ENCODE measurements around the gene HSH2D.

The HSH2D gene

DNA sequence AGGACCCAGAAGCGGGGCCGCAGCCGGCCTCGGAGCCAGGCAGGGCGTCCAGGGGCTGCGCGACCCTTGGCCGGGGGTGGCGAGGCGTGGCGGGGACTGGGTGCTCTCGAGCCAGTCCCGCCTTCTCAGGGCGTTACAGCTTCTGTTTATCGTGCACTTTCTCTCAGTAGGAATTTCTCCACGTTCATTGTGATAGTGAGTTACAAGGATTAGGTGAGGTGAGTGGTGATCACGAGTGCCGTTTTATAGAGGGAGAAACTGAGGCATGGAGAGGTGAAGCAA, 54.8 kb downstream of the HSH2D start:
- no peak for DNase-seq

DNA sequence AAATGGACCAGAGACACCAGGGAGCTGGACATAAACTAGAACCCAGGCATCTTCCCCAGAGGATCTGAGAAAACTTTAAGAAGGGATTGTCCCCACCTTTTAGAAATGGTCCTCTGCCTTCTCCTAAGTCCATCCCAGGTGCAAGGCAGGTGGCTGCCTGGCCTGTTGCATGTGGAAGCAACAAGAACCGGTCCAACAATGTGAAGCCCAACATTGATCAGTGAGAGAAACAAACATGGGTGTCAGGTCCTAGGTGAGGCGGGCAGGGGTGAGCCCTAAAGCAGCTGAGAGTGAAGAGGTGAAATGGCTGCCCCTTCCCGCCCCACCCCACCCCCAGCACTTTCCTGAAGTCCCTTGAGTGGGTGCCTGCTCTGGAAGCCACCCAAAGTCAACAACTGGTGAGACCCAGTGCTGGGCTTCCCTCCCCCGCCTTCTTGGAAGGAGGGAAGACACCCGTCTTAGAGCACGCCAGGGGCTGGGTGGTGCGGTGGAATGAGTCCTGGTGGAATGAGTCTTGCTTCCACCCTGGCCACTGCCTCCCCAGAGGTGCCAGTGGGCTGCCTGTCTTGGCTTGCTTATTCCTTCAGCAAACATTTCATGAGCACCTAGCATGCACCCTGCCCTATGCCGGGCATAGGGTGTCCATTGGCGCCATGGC, 55.9 kb downstream of the HSH2D start:
- DNase-seq = no peak

DNA sequence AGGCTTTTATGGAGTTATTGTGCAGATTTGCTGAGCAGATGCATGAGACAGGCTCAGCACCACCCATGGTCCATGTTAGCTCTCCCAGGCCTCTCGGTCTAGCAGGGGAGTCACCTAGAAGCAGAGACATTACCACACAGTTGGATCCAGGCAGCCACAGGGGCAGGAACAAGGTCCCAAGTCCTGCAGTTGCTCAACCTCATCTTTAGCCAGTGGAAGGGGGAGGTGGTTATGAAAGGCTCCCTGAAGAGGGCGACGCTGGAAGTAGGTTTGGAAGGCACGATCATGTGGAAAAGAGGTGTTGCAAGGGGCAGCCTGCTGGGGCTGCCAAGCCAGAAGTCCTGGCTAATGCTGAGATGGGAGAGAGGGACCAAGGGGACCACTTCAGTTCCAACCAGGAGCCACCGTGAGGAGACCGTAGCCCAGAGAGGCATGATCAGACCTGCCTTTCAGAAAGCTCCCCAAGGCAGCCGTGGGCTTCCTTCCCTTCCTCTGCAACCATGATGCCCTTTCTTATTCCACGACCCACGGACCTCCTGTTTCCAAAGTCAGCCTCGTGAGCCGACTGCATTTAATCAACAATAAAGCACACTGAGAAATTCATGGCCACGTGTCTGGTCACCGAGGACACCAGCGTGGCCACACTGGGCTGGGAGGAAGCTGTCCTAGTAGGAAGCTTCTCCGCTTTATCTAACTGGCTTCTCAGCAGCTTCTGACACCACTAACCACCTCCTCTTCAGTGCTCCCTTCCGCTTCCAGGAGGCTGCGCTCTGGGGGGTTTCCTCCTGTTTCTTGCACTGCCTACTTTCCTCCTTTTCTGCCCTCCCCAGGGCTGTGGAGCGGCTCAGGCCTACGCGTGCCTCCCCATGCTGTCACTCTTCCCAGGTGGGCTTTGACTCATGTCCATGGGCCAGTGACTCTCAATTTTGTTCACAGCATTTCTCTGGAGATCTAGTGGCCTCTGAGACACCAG, 56.8 kb downstream of the HSH2D start:
- no peak for DNase-seq

GRCh38 chr19:16201011-16201391, 57.5 kb downstream of the HSH2D start:
- DNase-seq = no peak

GRCh38 chr19:16202320-16203255, 59.1 kb downstream of the HSH2D start:
- DNase-seq = no peak

DNA sequence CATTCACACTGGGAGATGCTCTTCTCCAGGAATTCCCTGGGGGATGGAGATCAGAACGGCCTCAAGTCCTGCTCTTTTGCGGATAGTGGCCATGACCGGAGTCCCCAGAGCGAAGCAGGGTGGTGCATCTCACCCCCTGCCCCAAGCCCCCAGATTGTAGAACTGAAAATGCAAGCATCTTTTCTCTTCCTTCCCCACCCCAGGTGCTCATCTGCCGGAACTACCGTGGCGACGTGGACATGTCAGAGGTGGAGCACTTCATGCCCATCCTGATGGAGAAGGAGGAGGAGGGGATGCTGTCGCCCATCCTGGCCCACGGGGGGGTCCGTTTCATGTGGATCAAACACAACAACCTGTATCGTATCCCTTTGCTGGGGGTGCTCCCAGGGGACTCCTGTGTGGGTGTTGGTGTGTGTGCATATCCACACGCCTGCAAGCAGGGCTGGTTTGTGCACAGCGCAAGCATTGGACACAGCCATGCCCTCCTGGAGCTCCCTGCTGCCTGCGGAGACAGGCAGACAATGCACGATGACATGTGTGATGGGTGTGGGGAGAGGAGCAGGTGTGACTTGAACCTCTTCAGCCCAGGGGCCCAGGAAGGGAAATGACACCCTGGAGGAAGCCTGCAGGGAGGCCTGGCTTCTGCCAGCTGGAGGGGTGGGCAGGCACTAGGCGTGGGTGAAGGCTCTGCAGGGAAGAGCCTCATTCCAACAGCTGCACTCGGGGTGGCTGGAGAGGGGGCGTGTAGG, 59.9 kb downstream of the HSH2D start:
- DNase-seq = no peak

DNA sequence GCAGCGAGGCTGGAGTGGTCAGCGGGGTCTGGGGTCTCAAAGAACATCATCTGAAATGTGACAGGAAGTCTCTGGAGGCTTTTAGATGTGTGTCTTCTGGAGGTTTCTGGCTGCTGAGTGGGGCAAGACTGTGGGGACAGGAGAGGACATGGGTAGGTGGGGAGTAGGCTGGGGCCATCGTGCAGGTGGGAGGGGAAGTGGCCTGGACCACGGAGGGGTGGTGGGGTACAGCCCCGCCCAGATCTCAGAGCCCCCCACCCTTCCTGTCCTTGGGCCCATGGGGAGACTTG, 60.5 kb downstream of the HSH2D start:
- no peak for DNase-seq

DNA sequence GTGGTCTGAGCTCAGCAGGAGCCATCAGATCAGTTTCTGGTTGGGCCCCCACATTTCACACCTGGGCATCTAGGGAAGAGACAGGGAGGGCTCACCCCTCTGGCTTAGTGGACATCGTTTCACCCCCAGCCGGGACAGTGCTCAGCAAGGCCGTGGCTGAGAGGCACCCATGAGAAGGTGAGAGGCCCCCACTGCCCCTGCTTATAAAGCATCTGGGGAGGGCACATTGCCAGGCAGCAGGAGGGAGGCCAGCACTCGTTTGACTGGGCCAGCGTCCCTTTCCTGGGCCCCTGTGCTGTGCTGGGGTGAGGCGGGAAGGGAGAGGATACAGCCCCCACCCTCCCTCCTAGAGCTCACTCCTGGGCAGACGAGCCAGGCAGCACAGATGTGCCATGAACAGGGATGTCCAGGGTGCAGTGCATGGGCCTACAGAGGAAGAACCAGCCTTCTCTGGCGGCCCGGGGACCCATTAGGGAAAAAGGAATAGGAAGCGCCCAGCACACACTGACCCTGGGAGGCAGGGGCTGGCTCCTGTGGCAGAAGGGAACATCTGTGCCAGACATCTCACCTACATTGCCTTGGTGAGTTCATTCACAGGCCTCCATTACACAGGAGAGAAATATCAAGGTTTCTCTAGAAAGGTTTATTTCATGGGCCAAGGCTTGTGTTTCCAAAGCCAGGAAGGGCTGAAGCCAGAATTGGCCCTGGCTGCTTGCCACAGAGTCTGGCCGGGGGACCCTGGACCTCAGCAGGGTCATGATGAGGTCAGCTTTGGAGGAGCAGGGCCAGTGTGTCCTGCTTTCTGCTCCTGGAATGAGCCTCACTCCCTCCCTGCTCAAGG, 61.9 kb downstream of the HSH2D start:
- no peak for DNase-seq

GRCh38 chr19:16206046-16206605, 62.6 kb downstream of the HSH2D start:
- DNase-seq = no peak

GRCh38 chr19:16206637-16207036, 63.2 kb downstream of the HSH2D start:
- DNase-seq = no peak

GRCh38 chr19:16207063-16207462, 63.6 kb downstream of the HSH2D start:
- no peak for DNase-seq

DNA sequence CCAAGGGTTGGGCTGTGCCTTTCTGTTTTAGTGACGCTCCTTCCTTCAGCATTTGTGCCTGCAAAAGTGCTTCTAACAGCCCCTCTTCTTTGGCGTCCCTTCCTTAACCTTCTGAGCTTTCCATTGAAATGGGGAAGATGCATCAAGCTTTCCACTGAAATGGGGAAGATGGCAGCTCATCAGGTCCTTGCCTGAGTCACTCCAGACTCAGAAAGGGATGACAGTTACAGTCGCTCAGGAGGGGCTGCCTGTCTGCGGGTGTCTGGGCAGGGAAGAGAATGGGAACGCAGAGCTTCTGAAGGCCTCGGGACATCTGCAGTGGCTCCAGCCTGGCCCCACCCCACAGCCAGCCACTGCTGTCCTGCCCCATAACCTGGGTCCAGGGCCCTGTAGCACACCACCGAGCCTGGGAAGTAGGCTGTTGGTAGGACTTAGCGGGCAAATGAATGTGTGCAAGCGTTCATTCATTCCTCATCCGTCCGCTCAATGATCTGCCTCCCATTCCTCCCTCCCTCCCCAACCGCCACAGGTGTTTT, 64.1 kb downstream of the HSH2D start:
- DNase-seq = no peak
